ENCODE results near the gene C4orf50.

Gene C4orf50

GRCh38 chr4:5990446-5991160, 27.6 kb downstream of the C4orf50 start:
- Histone ChIP-seq H3K27me3 (ENCODE audit: insufficient read depth, low read length) (no peaks in the 10 kb centered on the region), H3K9ac (ENCODE audit: low read length) (no peak overlapping the region), H3K4me3 (ENCODE audit: low read depth, low read length, poor library complexity, severe bottlenecking) (no peak overlapping the region), H3K4me2 (ENCODE audit: low read length) (no peak overlapping the region), H3K79me2 (ENCODE audit: insufficient read depth, low read length) (no peaks in the 10 kb centered on the region), H3K9me3 (ENCODE audit: low read length) (no peaks in the 10 kb centered on the region), H3F3A (ENCODE audit: insufficient read depth, low read length) (no peaks in the 10 kb centered on the region), H2AFZ (ENCODE audit: low read length) (no peak overlapping the region), H3K27ac (ENCODE audit: low read depth, low read length, poor library complexity, severe bottlenecking) (no peak overlapping the region), H4K20me1 (ENCODE audit: insufficient read depth, low read length) (no peaks in the 10 kb centered on the region), H3K36me3 (ENCODE audit: insufficient read depth, low read length) (no peaks in the 10 kb centered on the region), H3K9me2 (ENCODE audit: low read depth, low read length) (no peaks in the 10 kb centered on the region), H3K4me1 (ENCODE audit: insufficient read depth, low read length, severe bottlenecking) (no peaks in the 10 kb centered on the region)
- TF ChIP-seq, protein P1, sequence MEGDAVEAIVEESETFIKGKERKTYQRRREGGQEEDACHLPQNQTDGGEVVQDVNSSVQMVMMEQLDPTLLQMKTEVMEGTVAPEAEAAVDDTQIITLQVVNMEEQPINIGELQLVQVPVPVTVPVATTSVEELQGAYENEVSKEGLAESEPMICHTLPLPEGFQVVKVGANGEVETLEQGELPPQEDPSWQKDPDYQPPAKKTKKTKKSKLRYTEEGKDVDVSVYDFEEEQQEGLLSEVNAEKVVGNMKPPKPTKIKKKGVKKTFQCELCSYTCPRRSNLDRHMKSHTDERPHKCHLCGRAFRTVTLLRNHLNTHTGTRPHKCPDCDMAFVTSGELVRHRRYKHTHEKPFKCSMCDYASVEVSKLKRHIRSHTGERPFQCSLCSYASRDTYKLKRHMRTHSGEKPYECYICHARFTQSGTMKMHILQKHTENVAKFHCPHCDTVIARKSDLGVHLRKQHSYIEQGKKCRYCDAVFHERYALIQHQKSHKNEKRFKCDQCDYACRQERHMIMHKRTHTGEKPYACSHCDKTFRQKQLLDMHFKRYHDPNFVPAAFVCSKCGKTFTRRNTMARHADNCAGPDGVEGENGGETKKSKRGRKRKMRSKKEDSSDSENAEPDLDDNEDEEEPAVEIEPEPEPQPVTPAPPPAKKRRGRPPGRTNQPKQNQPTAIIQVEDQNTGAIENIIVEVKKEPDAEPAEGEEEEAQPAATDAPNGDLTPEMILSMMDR (IDR thresholded peaks at IDR 0.05; ENCODE audit: low read length) = no peak
- TF ChIP-seq EZH2 (IDR thresholded peaks at IDR 0.05; ENCODE audit: borderline replicate concordance, low read length) = no peak

DNA sequence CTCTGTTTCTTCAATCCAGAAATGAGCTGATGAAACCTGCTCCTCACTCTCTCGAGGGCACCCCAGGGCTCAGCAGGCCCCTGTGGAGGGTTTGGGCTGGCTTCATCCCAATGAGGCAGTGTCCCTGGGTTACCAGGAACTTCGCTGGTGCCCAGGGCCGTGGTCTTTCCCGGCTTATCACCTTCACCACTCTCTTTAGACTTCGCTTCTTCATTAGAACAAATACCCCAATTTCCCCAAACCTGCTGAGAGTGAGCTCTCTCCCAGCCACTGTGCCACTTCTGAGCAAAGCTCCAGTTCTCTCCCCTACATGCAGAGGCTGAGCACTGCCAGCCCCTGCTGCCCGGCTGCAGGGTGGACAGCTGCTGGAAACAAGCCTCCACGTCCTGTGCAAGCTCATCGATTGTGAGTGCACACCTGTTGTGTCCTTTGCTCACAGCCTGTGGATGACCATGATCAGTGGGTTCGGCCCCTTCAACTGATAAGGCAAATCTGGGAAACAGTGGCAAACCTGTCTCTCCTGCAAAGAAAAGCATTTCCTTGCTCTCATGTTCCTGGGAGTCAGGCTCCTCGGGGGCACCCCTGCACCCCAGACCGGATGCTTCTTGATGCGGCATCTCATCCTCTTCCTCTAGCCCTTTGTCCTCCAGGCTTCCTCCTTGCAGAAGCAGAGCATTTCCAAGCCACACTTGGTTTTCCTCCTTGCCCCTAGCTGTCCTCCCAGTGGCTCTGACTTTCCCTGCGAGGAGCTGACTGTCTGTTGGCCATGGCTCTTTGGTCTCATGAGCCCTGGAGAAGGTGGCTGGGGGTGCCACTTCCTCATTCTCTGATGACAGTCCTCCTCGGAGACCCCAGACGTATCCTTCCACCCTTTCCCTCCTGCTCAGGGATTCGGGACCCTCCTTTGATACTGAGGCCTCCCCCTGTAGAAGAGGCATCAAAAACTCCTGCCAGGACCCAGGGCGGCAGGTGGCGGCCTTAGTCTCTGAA, 28.7 kb downstream of the C4orf50 start:
- H4K20me1 ChIP-seq (ENCODE audit: insufficient read depth, low read length) = no peaks in the 10 kb centered on the region
- H3K4me2 ChIP-seq (ENCODE audit: low read length) = no peak overlapping the region
- no peaks in the 10 kb centered on the region for H3F3A ChIP-seq (ENCODE audit: insufficient read depth, low read length)
- no peaks in the 10 kb centered on the region for H3K36me3 ChIP-seq (ENCODE audit: insufficient read depth, low read length)
- no peak overlapping the region for H3K27ac ChIP-seq (ENCODE audit: low read depth, low read length, poor library complexity, severe bottlenecking)
- TF ChIP-seq, protein P1 (IDR thresholded peaks at IDR 0.05; ENCODE audit: low read length) = no peak
- TF ChIP-seq EZH2 (IDR thresholded peaks at IDR 0.05; ENCODE audit: borderline replicate concordance, low read length) = no peak
- no peak overlapping the region for H3K4me3 ChIP-seq (ENCODE audit: low read depth, low read length, poor library complexity, severe bottlenecking)
- no peak overlapping the region for H3K9ac ChIP-seq (ENCODE audit: low read length)
- H3K27me3 ChIP-seq (ENCODE audit: insufficient read depth, low read length) = no peaks in the 10 kb centered on the region
- no peaks in the 10 kb centered on the region for H3K9me3 ChIP-seq (ENCODE audit: low read length)
- no peaks in the 10 kb centered on the region for H3K9me2 ChIP-seq (ENCODE audit: low read depth, low read length)
- no peaks in the 10 kb centered on the region for H3K79me2 ChIP-seq (ENCODE audit: insufficient read depth, low read length)
- H2AFZ ChIP-seq (ENCODE audit: low read length) = no peak overlapping the region
- H3K4me1 ChIP-seq (ENCODE audit: insufficient read depth, low read length, severe bottlenecking) = no peaks in the 10 kb centered on the region

DNA sequence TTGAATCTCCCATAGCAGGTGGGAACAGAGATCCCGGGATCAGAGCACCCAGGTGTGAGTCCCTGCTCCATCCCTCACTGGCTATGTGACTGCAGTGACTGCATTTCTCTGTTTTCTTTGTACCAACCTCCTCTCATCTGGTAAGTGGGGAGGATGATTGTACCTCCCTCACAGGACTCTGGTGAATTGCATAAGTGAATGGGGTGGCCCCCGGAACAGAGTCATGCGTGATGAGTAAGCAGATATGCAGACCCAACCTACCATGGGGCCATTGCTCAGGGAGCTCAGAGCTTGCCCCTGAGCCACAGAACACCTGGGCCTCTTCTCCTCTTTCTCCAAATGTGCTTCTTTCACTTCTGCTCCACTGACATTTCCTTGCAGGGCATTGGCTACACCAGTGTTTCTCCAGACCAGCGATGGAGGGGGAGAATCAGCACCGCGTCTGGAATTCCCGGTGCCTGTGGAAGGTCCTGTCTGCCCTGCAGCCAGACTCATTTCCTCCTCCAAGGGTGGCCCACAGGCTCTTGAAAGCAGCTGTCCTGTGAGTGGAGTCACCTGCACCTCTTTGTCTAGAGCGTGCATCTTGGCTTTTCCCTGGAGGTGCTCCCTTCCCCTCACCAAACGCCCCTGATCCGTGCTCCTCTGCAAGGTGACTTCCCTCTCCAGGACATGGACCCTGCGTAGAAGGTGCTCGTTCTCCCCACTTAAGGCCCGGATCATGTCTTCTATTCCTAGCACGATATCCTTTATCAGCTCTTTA, 30.0 kb downstream of the C4orf50 start:
- Histone ChIP-seq H3K27me3 (ENCODE audit: insufficient read depth, low read length) (no peaks in the 10 kb centered on the region), H3K4me2 (ENCODE audit: low read length) (no peak overlapping the region), H3K4me3 (ENCODE audit: low read depth, low read length, poor library complexity, severe bottlenecking) (no peak overlapping the region), H4K20me1 (ENCODE audit: insufficient read depth, low read length) (no peaks in the 10 kb centered on the region), H3K27ac (ENCODE audit: low read depth, low read length, poor library complexity, severe bottlenecking) (no peak overlapping the region), H3F3A (ENCODE audit: insufficient read depth, low read length) (no peaks in the 10 kb centered on the region), H3K9ac (ENCODE audit: low read length) (no peak overlapping the region), H3K36me3 (ENCODE audit: insufficient read depth, low read length) (no peaks in the 10 kb centered on the region), H3K4me1 (ENCODE audit: insufficient read depth, low read length, severe bottlenecking) (no peaks in the 10 kb centered on the region), H3K9me2 (ENCODE audit: low read depth, low read length) (no peaks in the 10 kb centered on the region), H3K9me3 (ENCODE audit: low read length) (no peaks in the 10 kb centered on the region), H2AFZ (ENCODE audit: low read length) (no peak overlapping the region), H3K79me2 (ENCODE audit: insufficient read depth, low read length) (no peaks in the 10 kb centered on the region)
- TF ChIP-seq, protein P1 (IDR thresholded peaks at IDR 0.05; ENCODE audit: low read length) = no peak
- TF ChIP-seq EZH2 (IDR thresholded peaks at IDR 0.05; ENCODE audit: borderline replicate concordance, low read length) = no peak

Data from OCI-LY1 (cell line).